Liver (tissue), 9 donors: ENCODE measurements around the gene NEURL1. TPM values are rescaled to one million over a fixed set of nuclear protein-coding genes. Genes with fewer than 3 reads are reported as not detected.

Experiments used
- DNase-seq: peaks from one replicate; pipeline ENCODE4 v3.0.0-alpha.2; 2017; ENCODE audit warnings: low spot score
- H3K27ac ChIP-seq, 2 donors: one replicate each; pipeline ENCODE4 v1.7.0; 2013; ENCODE audit warnings: inconsistent platforms in 2 of 2, low read length in 2 of 2, control low read depth in 1 of 2, low read depth in 1 of 2, mild to moderate bottlenecking in 1 of 2
- H3K27me3 ChIP-seq, 4 donors: one replicate each; pipeline versions ENCODE4 v1.6.1 to v1.7.0; 2013; ENCODE audit warnings: low read length in 3 of 4, inconsistent platforms in 1 of 4, mild to moderate bottlenecking in 1 of 4, moderate library complexity in 1 of 4; ENCODE audit not compliant: control insufficient read depth in 4 of 4, insufficient read depth in 4 of 4
- H3K36me3 ChIP-seq, 4 donors: one replicate each; pipeline versions ENCODE4 v1.6.1 to v1.7.0; 2013; ENCODE audit warnings: low read length in 3 of 4, mild to moderate bottlenecking in 3 of 4, low read depth in 1 of 4, moderate library complexity in 1 of 4; ENCODE audit not compliant: control insufficient read depth in 4 of 4, insufficient read depth in 3 of 4
- H3K4me1 ChIP-seq, 4 donors: one replicate each; pipeline versions ENCODE4 v1.6.1 to v1.7.0; 2013; ENCODE audit warnings: low read length in 3 of 4, mild to moderate bottlenecking in 3 of 4, moderate library complexity in 1 of 4; ENCODE audit not compliant: control insufficient read depth in 4 of 4, insufficient read depth in 4 of 4
- H3K4me3 ChIP-seq, 3 donors: one replicate each; pipeline versions ENCODE4 v1.6.1 to v1.7.0; 2013; ENCODE audit warnings: low read length in 3 of 3, control low read depth in 1 of 3, low read depth in 1 of 3, mild to moderate bottlenecking in 1 of 3
- H3K9ac ChIP-seq, 2 donors: one replicate each; pipeline ENCODE4 v1.7.0; 2013; ENCODE audit warnings: low read length in 2 of 2, mild to moderate bottlenecking in 2 of 2, moderate library complexity in 2 of 2, control low read depth in 1 of 2, low read depth in 1 of 2
- H3K9me3 ChIP-seq, 4 donors: one replicate each; pipeline versions ENCODE4 v1.6.1 to v1.7.0; 2013; ENCODE audit warnings: low read length in 3 of 4; ENCODE audit not compliant: control insufficient read depth in 4 of 4
- ATF3 ChIP-seq: IDR thresholded peaks from 2 replicates; pipeline ENCODE4 v1.6.1; 2016; ENCODE audit warnings: antibody characterized with exemption
- CTCF ChIP-seq: fragments of 150-350 bp; IDR thresholded peaks from 2 replicates; pipeline ENCODE4 v1.5.1; 2017; ENCODE audit warnings: improper control_type of control experiment, low read depth, low read length; ENCODE audit not compliant: missing input control
- EGR1 ChIP-seq, 2 donors: IDR thresholded peaks; 2 replicates each; pipeline ENCODE4 v1.6.1; 2016 to 2018; ENCODE audit warnings: antibody characterized with exemption in 2 of 2, low read depth in 2 of 2
- FOXA1 ChIP-seq: IDR thresholded peaks from 2 replicates; pipeline ENCODE4 v1.6.1; 2016; ENCODE audit warnings: antibody characterized with exemption
- GABPA ChIP-seq, 2 donors: IDR thresholded peaks in 1 of 2; conservative IDR thresholded peaks in 1 of 2; 2 replicates each; pipeline ENCODE4 v1.6.1; 2016; ENCODE audit warnings: antibody characterized with exemption in 2 of 2, mild to moderate bottlenecking in 1 of 2, moderate library complexity in 1 of 2
- HNF4A ChIP-seq, 2 donors: conservative IDR thresholded peaks; 2 replicates each; pipeline ENCODE4 v1.6.1; 2016; ENCODE audit warnings: antibody characterized with exemption in 2 of 2, mild to moderate bottlenecking in 2 of 2
- HNF4G ChIP-seq: IDR thresholded peaks from 2 replicates; pipeline ENCODE4 v1.6.1; 2016; ENCODE audit warnings: antibody characterized with exemption
- JUND ChIP-seq, 2 donors: IDR thresholded peaks; 2 replicates each; pipeline ENCODE4 v1.6.1; 2016; ENCODE audit warnings: antibody characterized with exemption in 2 of 2
- MAX ChIP-seq: IDR thresholded peaks from 2 replicates; pipeline ENCODE4 v1.6.1; 2016; ENCODE audit warnings: antibody characterized with exemption
- NR2F2 ChIP-seq: IDR thresholded peaks from 2 replicates; pipeline ENCODE4 v1.6.1; 2016; ENCODE audit warnings: antibody characterized with exemption
- RAD21 ChIP-seq, 2 donors: IDR thresholded peaks; 2 replicates each; pipeline ENCODE4 v1.6.1; 2016; ENCODE audit warnings: antibody characterized with exemption in 2 of 2, mild to moderate bottlenecking in 2 of 2
- REST ChIP-seq: IDR thresholded peaks from 2 replicates; pipeline ENCODE4 v1.6.1; 2016; ENCODE audit warnings: antibody characterized with exemption, mild to moderate bottlenecking
- RXRA ChIP-seq, 2 donors: IDR thresholded peaks; 2 replicates each; pipeline ENCODE4 v1.6.1; 2017 to 2018; ENCODE audit warnings: antibody characterized with exemption in 2 of 2, mild to moderate bottlenecking in 1 of 2
- TAF1 ChIP-seq: conservative IDR thresholded peaks from 2 replicates; pipeline ENCODE4 v1.6.1; 2016; ENCODE audit warnings: antibody characterized with exemption, mild to moderate bottlenecking
- YY1 ChIP-seq: IDR thresholded peaks from 2 replicates; pipeline ENCODE4 v1.6.1; 2016; ENCODE audit warnings: antibody characterized with exemption, mild to moderate bottlenecking
- ZBTB33 ChIP-seq: IDR thresholded peaks from 2 replicates; pipeline ENCODE4 v1.6.1; 2016; ENCODE audit warnings: antibody characterized with exemption
- WGBS: extraction: QIAGEN DNeasy Blood & Tissue Kit; methylation state at CpG from one replicate; pipeline ENCODE4 v1.1.7; 2013; 5-methylcytosine and 5-hydroxymethylcytosine counted together
- polyA plus RNA-seq, 2 donors: library from polyadenylated mRNA; stranded (reverse) in 1 of 2; unstranded in 1 of 2; fragments of 200-250 nt in 1 of 2; fragments of >200 nt in 1 of 2; fragmentation: Nextera tagmentation in 1 of 2; extraction: Ambion mirVana in 1 of 2; gene quantifications; one replicate each; pipeline versions ENCODE4 v1.2.1 to v1.2.3, GENCODE V29; 2013 to 2015
- total RNA-seq, 2 donors: library from RNA; depleted of rRNA; stranded (reverse); fragments of >200 nt; gene quantifications; one replicate each; pipeline ENCODE4 v1.2.3, GENCODE V29; 2014
- donor health status: healthy.
- donor health status: healthy.
- donor health status: healthy.
- donor health status: healthy.
- donor health status: healthy.

Gene NEURL1
- total and polyA plus RNA-seq, 4 donors: 0.11 to 3.9 (median 0.74) TPM

GRCh38 chr10:103627893-103628292 lies 134.4 kb downstream of the NEURL1 start (continued):
- TF ChIP-seq CTCF (no peak), FOXA1 (no peak)

GRCh38 chr10:103629581-103629980 lies 136.1 kb downstream of the NEURL1 start:
- no peak for DNase-seq
- no peak overlapping the region for H3K27ac ChIP-seq
- H3K36me3 ChIP-seq: peaks cover 0 to 31% (median 21%) of the 10 kb centered on the region in 4 donors
- H3K4me3 ChIP-seq: no peak overlapping the region
- 80% methylated on average over 3 of the region's 3 CpGs for WGBS
- no peaks in the 10 kb centered on the region for H3K9me3 ChIP-seq
- no peak overlapping the region for H3K9ac ChIP-seq
- TF ChIP-seq REST (no peak), RXRA (IDR thresholded peaks at IDR 0.05) (no peak), FOXA1 (no peak), CTCF (no peak), NR2F2 (no peak)
- no peaks in the 10 kb centered on the region for H3K4me1 ChIP-seq
- no peaks in the 10 kb centered on the region for H3K27me3 ChIP-seq

GRCh38 chr10:103630156-103630555 lies 136.7 kb downstream of the NEURL1 start:
- Histone ChIP-seq H3K4me3 (no peak overlapping the region), H3K4me1 (no peaks in the 10 kb centered on the region), H3K9me3 (no peaks in the 10 kb centered on the region), H3K27ac (no peak overlapping the region), H3K36me3 (peaks cover 0 to 33% (median 20%) of the 10 kb centered on the region in 4 donors), H3K9ac (no peak overlapping the region), H3K27me3 (no peaks in the 10 kb centered on the region)
- 71% methylated on average over 1 of the region's 1 CpG for WGBS
- no peak for TF ChIP-seq TAF1
- no peak for TF ChIP-seq NR2F2
- no peak for TF ChIP-seq MAX
- no peak for TF ChIP-seq RAD21 (IDR thresholded peaks at IDR 0.05)
- TF ChIP-seq JUND (IDR thresholded peaks at IDR 0.05): no peak
- no peak for TF ChIP-seq HNF4G
- TF ChIP-seq RXRA (IDR thresholded peaks at IDR 0.05): no peak
- TF ChIP-seq ATF3: no peak
- TF ChIP-seq HNF4A (conservative IDR thresholded peaks at IDR 0.05): no peak
- no peak for TF ChIP-seq CTCF
- TF ChIP-seq GABPA (IDR thresholded peaks at IDR 0.05 in 1 of 2, conservative IDR thresholded peaks at IDR 0.05 in 1 of 2): no peak
- TF ChIP-seq FOXA1: no peak
- no peak for TF ChIP-seq EGR1 (IDR thresholded peaks at IDR 0.05; ENCODE audit: low read depth in 2 of 2)
- no peak for TF ChIP-seq YY1
- no peak for TF ChIP-seq ZBTB33
- no peak for DNase-seq
